Glutamatergic neuron (in vitro differentiated cells): ENCODE results near the gene ZC2HC1B. TPM values are rescaled to one million over a fixed set of nuclear protein-coding genes. Genes with fewer than 3 reads are reported as not detected.

Experiments used
- DNase-seq: peaks from one replicate; pipeline ENCODE4 v3.0.0; 2022
- H3K27ac Mint-ChIP-seq: one replicate; pipeline ENCODE4 v1.8.0; 2020; ENCODE audit warnings: mild to moderate bottlenecking, mixed read lengths, inconsistent platforms; ENCODE audit not compliant: unreplicated experiment
- H3K27me3 Mint-ChIP-seq: one replicate; pipeline ENCODE4 v1.8.0; 2020; ENCODE audit warnings: mild to moderate bottlenecking, moderate library complexity, mixed read lengths, inconsistent platforms; ENCODE audit not compliant: unreplicated experiment
- H3K36me3 Mint-ChIP-seq: one replicate; pipeline ENCODE4 v1.8.0; 2020; ENCODE audit warnings: mild to moderate bottlenecking, mixed read lengths, inconsistent platforms; ENCODE audit not compliant: unreplicated experiment
- H3K4me1 Mint-ChIP-seq: one replicate; pipeline ENCODE4 v1.8.0; 2020; ENCODE audit warnings: mild to moderate bottlenecking, low read depth, mixed read lengths, inconsistent platforms; ENCODE audit not compliant: unreplicated experiment
- H3K4me3 Mint-ChIP-seq: one replicate; pipeline ENCODE4 v1.8.0; 2020; ENCODE audit warnings: mild to moderate bottlenecking, mixed read lengths, inconsistent platforms; ENCODE audit not compliant: unreplicated experiment
- H3K9me3 Mint-ChIP-seq: one replicate; pipeline ENCODE4 v1.8.0; 2020; ENCODE audit warnings: mild to moderate bottlenecking, moderate library complexity, mixed read lengths, inconsistent platforms; ENCODE audit not compliant: unreplicated experiment
- long read RNA-seq: library from polyadenylated mRNA; unstranded; transcript quantifications from one replicate; pipeline ENCODE4 v2.0.0, GENCODE V29; 2020; ENCODE audit not compliant: unreplicated experiment
- total RNA-seq: library from RNA; stranded (reverse); fragmentation: NEBNext Ultra II Directional; extraction: Animal tissue kit (Norgen Biotek cat#: 25700); gene quantifications from one replicate; pipeline ENCODE4 v1.2.1, GENCODE V29; 2021; ENCODE audit not compliant: unreplicated experiment
- TF ChIP-seq, protein P1 (sequence below): fragments of 200-600 bp; sonication (generic); IDR thresholded peaks from one replicate; pipeline ENCODE4 v1.5.0; 2021; ENCODE audit not compliant: partially characterized antibody, unreplicated experiment

Gene ZC2HC1B, protein sequence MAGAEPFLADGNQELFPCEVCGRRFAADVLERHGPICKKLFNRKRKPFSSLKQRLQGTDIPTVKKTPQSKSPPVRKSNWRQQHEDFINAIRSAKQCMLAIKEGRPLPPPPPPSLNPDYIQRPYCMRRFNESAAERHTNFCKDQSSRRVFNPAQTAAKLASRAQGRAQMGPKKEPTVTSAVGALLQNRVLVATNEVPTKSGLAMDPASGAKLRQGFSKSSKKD
- total RNA-seq = not detected
- long read RNA-seq = 0 reads

DNA sequence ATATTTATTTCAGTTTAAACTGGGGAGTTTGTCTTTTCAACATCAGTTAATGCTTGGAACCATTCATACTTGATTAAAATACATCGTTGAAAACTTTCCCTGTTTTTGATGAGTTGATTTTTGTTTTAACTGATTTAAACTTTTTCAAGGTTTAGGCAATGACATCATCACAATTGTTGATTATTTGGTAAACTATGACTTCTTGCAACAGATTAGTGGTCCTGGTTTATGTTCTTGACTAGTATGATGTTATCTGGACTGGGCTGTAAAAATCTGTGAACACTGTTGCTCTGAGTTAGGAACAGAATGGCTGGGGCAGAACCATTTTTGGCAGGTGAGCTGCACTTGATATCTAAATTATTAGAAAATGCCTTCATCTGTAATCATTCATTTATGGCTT, at the start of gene ZC2HC1B:
ZC2HC1B (plus strand) TSS at position 241 of the 400 bp plus-strand sequence; CDS start at position 307, 66 bp downstream.
- TF ChIP-seq, protein P1, sequence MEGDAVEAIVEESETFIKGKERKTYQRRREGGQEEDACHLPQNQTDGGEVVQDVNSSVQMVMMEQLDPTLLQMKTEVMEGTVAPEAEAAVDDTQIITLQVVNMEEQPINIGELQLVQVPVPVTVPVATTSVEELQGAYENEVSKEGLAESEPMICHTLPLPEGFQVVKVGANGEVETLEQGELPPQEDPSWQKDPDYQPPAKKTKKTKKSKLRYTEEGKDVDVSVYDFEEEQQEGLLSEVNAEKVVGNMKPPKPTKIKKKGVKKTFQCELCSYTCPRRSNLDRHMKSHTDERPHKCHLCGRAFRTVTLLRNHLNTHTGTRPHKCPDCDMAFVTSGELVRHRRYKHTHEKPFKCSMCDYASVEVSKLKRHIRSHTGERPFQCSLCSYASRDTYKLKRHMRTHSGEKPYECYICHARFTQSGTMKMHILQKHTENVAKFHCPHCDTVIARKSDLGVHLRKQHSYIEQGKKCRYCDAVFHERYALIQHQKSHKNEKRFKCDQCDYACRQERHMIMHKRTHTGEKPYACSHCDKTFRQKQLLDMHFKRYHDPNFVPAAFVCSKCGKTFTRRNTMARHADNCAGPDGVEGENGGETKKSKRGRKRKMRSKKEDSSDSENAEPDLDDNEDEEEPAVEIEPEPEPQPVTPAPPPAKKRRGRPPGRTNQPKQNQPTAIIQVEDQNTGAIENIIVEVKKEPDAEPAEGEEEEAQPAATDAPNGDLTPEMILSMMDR = no peak
- no peak within 1 kb of the TSS for H3K4me3 Mint-ChIP-seq
- H3K27ac Mint-ChIP-seq = no peak within 1 kb of the TSS
- DNase-seq = no peak
- no peaks in the 10 kb centered on the region for H3K27me3 Mint-ChIP-seq
- peaks cover 15% of the 10 kb centered on the region for H3K36me3 Mint-ChIP-seq
- no peaks in the 10 kb centered on the region for H3K4me1 Mint-ChIP-seq
- no peaks in the 10 kb centered on the region for H3K9me3 Mint-ChIP-seq

DNA sequence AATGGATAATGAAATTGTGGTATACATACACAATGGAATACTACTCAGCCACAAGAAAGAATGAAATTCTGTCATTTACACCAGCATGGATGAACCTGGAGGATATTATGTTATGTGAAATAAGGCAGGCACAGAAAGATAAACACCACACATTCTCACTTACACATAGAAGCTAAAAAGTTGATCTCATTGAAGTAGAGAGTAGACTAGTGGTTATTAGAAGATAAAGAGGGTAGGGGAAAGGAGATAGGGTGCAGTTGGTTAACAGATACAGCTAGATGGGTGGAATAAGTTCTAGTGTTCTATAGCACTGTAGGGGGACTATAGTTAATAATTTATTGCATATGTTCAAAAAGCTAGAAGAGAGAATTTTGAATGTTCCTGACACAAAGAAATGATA, 46.7 kb upstream of the ZC2HC1B start:
- Mint-ChIP-seq H3K9me3 (no peaks in the 10 kb centered on the region), H3K4me3 (no peak overlapping the region), H3K27ac (no peak overlapping the region), H3K27me3 (peaks cover 1% of the 10 kb centered on the region), H3K36me3 (no peaks in the 10 kb centered on the region), H3K4me1 (no peaks in the 10 kb centered on the region)
- TF ChIP-seq, protein P1 = no peak
- DNase-seq = no peak

DNA sequence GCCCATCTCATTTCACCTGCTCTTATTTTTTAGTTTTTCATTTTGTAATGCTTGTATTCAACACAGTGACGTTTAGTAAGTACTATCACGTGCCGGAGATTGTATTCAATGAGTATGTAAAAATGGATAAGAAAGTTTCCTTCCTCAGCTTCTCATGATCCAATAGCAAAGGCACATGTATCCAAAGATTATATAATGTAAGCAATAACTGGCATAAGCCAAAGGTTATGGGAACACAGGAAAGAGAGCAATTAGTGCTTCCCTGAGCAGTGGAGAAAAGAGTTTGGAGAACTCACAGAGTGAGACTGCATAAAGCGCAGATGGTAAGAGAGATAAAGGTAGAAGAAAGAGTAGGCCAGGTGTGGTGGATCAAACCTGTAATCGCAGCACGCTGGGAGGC, 42.9 kb upstream of the ZC2HC1B start:
- Mint-ChIP-seq H3K27ac (no peak overlapping the region), H3K36me3 (no peaks in the 10 kb centered on the region), H3K4me1 (no peaks in the 10 kb centered on the region), H3K9me3 (no peaks in the 10 kb centered on the region), H3K27me3 (peaks cover 1% of the 10 kb centered on the region), H3K4me3 (no peak overlapping the region)
- TF ChIP-seq, protein P1 = no peak
- DNase-seq = no peak

DNA sequence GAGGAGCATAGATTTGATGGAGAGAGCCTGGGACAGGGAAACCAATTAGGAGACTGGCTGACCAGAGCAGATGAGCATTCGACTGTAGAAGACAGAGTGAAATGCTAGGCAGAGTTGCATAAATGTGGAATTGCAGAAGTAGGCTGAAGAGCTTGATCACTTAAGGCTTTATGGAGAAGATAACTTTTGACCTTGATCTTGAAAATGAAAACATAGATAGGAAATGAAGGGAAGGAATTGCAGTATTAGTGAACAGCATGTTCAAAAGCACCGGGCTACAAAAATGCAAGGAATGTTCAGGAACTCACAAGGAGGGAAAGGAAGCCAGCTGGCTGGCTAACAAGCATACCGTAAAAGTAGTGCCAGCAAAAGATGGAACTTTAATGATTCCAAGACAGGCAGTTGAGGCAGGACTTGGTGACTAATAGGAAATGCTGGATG, 41.7 kb upstream of the ZC2HC1B start:
- Mint-ChIP-seq H3K36me3 (no peaks in the 10 kb centered on the region), H3K27ac (no peak overlapping the region), H3K4me1 (no peaks in the 10 kb centered on the region), H3K9me3 (no peaks in the 10 kb centered on the region), H3K4me3 (no peak overlapping the region), H3K27me3 (peaks cover 1% of the 10 kb centered on the region)
- DNase-seq = no peak
- TF ChIP-seq, protein P1 = no peak

DNA sequence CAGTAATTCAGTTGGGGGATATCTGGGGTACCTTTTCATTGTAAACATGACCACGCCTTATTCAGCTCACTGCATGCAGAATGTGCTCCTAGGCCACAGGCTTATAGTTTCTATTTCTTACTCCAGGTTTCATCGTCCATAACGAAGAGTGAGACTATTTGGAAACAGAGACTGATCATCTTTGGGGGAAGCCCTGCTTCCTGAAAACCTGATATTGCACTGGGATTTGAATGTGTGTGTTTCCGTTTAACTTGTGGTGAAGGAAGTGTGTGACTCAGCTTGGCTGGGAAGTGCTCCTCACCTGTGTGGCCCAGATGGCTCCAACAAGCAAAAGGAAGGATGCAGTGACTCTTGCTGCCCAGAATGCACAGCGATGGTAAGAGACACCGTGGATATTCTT, 40.7 kb upstream of the ZC2HC1B start:
- Mint-ChIP-seq H3K4me3 (no peak overlapping the region), H3K27ac (no peak overlapping the region), H3K9me3 (no peaks in the 10 kb centered on the region), H3K4me1 (no peaks in the 10 kb centered on the region), H3K36me3 (no peaks in the 10 kb centered on the region), H3K27me3 (peaks cover 1% of the 10 kb centered on the region)
- TF ChIP-seq, protein P1 = no peak
- DNase-seq = no peak
